Left renal pelvis (tissue), 4 donors: Measurements from ENCODE around the gene BACE2. TPM values are rescaled to one million over a fixed set of nuclear protein-coding genes. Genes with fewer than 3 reads are reported as not detected.

ENCODE experiments used
- DNase-seq, 4 donors: peaks; one replicate each; pipeline ENCODE4 v3.0.0-alpha.2; 2013; ENCODE audit warnings: low read depth in 4 of 4, low spot score in 3 of 4
- polyA plus RNA-seq, 4 donors: library from polyadenylated mRNA; unstranded; fragments of 120-200 nt; gene quantifications; one replicate each; pipeline ENCODE4 v1.2.1, GENCODE V29; 2013; ENCODE audit not compliant: insufficient read length in 4 of 4

The BACE2 gene
- polyA plus RNA-seq, 4 donors, result 26.5 to 56.5 (median 31.7) TPM

- no peak for DNase-seq
Observed at GRCh38 chr21:41315726-41316125, 147.8 kb downstream of the BACE2 start.

DNA sequence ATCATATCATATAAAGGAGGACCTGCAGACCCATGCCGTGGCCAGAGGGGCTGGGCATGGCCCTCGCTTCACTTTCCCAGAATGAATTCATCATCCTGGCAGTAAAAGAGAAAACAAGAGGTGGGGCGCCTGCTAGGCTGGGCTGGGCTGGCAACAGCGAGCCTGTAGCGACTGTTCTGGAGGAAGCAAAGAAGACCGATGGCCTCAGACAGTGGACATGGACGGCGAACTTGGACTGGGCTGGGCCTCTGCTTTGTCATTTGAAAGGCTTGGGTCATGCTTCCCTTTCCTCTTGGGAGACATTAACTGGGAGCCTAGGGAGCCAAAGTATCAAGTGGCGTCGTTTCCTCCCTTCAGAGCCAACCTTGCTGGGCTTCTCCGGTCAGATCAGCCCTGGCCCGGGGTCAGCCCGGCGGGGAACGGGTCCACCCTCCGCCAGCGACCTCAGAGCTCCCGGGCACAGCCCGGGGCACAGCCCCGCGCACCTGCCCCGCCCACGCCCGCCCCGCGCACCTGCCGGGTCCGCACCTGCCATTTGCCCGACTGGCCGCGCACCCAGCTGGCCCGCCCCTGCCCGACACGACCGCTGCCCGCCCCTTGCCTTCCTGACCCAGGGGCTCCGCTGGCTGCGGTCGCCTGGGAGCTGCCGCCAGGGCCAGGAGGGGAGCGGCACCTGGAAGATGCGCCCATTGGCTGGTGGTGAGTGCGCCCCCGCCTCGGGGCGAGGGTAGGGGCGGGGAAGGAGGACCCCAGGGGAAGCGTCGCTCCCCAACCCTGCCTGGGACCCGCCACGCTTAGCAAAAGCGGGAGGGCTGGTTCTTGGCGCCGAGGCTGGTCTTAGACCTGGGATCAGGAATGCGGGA is 148.5 kb downstream of the BACE2 start, which contains the start of gene FAM3B:
TSS of gene FAM3B (plus strand) at position 602 of the 863 bp plus-strand sequence. CDS start at position 681, 79 bp downstream.
- DNase-seq, result peak in 2 of 4 donors; percentile 9 to 12

GRCh38 chr21:41317063-41317392 is 149.1 kb downstream of the BACE2 start:
- no peak for DNase-seq

- no peak for DNase-seq
Observed at GRCh38 chr21:41317458-41317857, 149.5 kb downstream of the BACE2 start.

DNA sequence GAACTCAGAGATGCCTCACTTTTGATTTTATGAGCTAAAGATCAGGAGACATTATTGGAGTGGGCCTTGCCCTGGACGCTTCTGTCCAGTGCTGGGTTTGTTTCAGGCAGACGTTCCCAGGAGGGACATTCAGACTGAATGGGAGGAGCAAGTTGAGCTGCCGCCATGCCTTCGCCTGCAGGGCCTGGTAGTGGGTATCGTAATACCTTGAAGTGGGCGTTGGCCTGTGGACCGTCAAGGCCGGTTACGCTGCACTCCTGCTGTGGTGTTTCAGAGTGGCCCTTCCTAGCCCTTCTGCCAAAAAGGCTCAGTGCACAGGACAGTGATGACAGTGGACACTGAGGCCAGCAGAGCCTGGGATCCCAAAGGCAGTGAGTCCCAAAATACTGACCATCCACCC is 150.3 kb downstream of the BACE2 start:
- DNase-seq, result no peak

- DNase-seq, result no peak
Observed at GRCh38 chr21:41319273-41319672, 151.3 kb downstream of the BACE2 start.

GRCh38 chr21:41321211-41321907 is 153.4 kb downstream of the BACE2 start:
- DNase-seq, result no peak

DNA sequence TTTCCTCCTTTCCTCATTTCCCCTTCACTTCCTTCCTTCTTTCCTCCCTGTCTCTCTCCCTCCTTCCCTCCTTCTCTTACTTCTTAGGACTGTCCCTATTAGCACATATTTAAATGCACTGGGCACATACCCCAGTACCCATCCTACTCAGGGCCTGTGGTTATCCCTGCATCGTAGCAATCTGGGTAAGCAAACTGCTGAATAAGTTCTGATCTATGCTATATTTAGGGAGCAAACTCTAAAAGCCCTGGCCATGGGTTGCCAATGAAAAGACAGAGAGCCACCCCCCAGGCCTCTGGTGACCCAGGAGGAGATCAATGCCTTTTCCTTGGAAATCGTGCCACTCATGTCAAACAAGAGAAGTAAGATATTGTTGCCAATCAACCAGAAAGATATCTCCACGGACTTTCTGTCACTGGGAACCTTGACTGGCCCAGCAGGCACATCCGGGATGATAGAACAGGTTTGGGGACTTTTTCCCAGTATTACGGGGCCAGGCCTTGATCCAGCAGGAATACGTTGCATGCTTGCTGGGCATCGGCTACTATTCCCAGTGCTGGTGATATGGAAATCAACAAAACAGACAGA is 154.0 kb downstream of the BACE2 start:
- DNase-seq, result no peak

DNA sequence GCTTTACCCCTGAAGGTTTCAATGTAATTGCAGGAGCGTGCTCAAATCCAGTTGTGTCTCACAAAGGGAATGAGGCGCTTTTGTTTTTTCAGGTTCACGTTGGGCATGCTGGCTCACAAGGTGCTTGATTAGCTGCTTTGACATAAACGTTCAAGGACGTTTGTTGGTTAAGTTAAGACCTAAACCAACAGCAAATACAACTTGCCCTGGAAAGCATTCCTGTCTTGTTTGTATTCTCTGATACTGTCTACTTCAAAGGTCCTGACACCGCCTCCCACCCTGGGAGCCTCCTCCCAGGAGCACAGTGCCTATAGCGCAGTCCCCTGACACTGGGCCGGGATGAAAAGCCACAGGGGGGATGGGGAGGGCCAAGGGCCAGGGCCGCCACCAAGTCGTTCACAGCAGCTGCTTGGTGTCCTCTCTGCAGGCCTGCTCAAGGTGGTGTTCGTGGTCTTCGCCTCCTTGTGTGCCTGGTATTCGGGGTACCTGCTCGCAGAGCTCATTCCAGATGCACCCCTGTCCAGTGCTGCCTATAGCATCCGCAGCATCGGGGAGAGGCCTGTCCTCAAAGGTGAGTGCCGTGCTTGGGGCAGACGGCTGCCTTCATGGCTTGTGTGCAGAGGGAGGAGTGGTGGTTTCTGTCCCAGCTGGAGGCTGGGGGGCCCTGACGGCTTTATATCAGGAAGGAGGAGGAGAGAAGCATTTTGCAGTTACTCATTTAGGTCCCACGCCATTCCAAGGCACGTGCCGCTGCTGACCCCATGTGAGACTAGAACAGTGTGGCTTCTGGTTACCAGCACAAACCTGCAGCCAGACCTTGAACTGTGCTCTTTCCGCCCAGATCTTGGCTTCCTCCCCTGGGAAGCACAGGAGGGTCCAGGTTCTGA is 154.8 kb downstream of the BACE2 start:
- no peak for DNase-seq

- no peak for DNase-seq
Observed at GRCh38 chr21:41325138-41325912, 157.4 kb downstream of the BACE2 start.

- DNase-seq, result no peak
Observed at GRCh38 chr21:41326414-41327080, 158.6 kb downstream of the BACE2 start.

GRCh38 chr21:41327753-41328152 is 159.8 kb downstream of the BACE2 start:
- no peak for DNase-seq

GRCh38 chr21:41328660-41329607 is 161.0 kb downstream of the BACE2 start:
- no peak for DNase-seq

Other genes starting within 250 kb of the BACE2 start
- 10 to 100 TPM in 3 of 4 donors, 1 to 10 TPM in 1; 1.1 to 32.7 (median 16.7) TPM for gene FAM3B, start 148.6 kb downstream of the BACE2 start, polyA plus RNA-seq
- 1 to 10 TPM in 3 of 4 donors, under 1 TPM in 1; 0.98 to 2.6 (median 1.7) TPM for gene MX2, start 193.9 kb downstream of the BACE2 start, polyA plus RNA-seq